RWPE2 (cell line): ENCODE results near the gene DPH6.

Experiments
- ATAC-seq: fragments of 200-7000 bp; cut with Tn5 transposase; 3 replicates; pipeline ENCODE4 v1.9.1; 2021; ENCODE audit warnings: low read depth
- DNase-seq: peaks from one replicate; pipeline ENCODE4 v3.0.0-alpha.2; 2020; ENCODE audit warnings: low spot score
- H3K27ac ChIP-seq: fragments of 450-650 bp; 2 replicates; pipeline ENCODE4 v1.5.1; 2017; ENCODE audit warnings: mild to moderate bottlenecking; ENCODE audit not compliant: poor library complexity, severe bottlenecking
- H3K27me3 ChIP-seq: fragments of 250-450 bp; sonication (Bioruptor Pico); 2 replicates; pipeline ENCODE4 v1.5.1; 2021; ENCODE audit warnings: mild to moderate bottlenecking, moderate library complexity; ENCODE audit not compliant: insufficient read depth, poor library complexity, severe bottlenecking
- H3K36me3 ChIP-seq: fragments of 250-450 bp; sonication (Bioruptor Pico); 2 replicates; pipeline ENCODE4 v1.5.1; 2020; ENCODE audit warnings: low read depth, mild to moderate bottlenecking, moderate library complexity
- H3K4me1 ChIP-seq: fragments of 250-450 bp; sonication (Bioruptor Pico); 2 replicates; pipeline ENCODE4 v1.5.1; 2021; ENCODE audit warnings: mild to moderate bottlenecking, moderate library complexity; ENCODE audit not compliant: insufficient read depth, poor library complexity, severe bottlenecking
- H3K4me3 ChIP-seq: fragments of 250-450 bp; sonication (Bioruptor Pico); 2 replicates; pipeline ENCODE4 v1.5.1; 2021; ENCODE audit warnings: mild to moderate bottlenecking, moderate library complexity; ENCODE audit not compliant: severe bottlenecking
- H3K9me3 ChIP-seq: fragments of 250-450 bp; sonication (Bioruptor Pico); 2 replicates; pipeline ENCODE4 v1.5.1; 2021; ENCODE audit warnings: mild to moderate bottlenecking, moderate library complexity; ENCODE audit not compliant: severe bottlenecking
- TF ChIP-seq, protein P1 (sequence below): fragments of 450-650 bp; IDR thresholded peaks from one replicate; pipeline ENCODE4 v1.5.1; 2017; ENCODE audit warnings: mild to moderate bottlenecking, moderate library complexity; ENCODE audit not compliant: poor library complexity, severe bottlenecking

The DPH6 gene

DNA sequence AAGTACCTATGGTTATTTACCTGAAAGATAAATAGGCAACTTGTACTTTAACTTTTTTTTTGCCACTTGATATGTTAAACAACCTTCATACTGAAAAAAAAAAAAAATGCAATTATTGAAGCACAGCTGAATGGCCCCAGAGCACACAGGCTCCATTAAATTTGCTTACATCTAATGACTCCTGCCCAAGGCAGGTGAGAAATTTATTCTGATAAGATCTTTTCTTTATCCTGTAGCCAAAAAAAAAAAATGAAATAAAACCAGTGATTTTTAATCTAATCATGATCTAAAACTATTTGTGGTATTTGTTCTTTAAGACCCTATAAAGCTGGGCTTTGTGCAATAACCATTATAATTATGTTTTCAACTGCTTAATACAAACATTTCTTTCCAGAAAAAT, 115.7 kb downstream of the DPH6 start:
- no peak for DNase-seq
- Histone ChIP-seq H3K9me3 (no peaks in the 10 kb centered on the region), H3K36me3 (no peaks in the 10 kb centered on the region), H3K27me3 (no peaks in the 10 kb centered on the region), H3K4me1 (peaks cover 8% of the 10 kb centered on the region), H3K27ac (no peak overlapping the region), H3K4me3 (no peak overlapping the region)
- ATAC-seq: no peak
- TF ChIP-seq, protein P1, sequence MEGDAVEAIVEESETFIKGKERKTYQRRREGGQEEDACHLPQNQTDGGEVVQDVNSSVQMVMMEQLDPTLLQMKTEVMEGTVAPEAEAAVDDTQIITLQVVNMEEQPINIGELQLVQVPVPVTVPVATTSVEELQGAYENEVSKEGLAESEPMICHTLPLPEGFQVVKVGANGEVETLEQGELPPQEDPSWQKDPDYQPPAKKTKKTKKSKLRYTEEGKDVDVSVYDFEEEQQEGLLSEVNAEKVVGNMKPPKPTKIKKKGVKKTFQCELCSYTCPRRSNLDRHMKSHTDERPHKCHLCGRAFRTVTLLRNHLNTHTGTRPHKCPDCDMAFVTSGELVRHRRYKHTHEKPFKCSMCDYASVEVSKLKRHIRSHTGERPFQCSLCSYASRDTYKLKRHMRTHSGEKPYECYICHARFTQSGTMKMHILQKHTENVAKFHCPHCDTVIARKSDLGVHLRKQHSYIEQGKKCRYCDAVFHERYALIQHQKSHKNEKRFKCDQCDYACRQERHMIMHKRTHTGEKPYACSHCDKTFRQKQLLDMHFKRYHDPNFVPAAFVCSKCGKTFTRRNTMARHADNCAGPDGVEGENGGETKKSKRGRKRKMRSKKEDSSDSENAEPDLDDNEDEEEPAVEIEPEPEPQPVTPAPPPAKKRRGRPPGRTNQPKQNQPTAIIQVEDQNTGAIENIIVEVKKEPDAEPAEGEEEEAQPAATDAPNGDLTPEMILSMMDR: no peak

DNA sequence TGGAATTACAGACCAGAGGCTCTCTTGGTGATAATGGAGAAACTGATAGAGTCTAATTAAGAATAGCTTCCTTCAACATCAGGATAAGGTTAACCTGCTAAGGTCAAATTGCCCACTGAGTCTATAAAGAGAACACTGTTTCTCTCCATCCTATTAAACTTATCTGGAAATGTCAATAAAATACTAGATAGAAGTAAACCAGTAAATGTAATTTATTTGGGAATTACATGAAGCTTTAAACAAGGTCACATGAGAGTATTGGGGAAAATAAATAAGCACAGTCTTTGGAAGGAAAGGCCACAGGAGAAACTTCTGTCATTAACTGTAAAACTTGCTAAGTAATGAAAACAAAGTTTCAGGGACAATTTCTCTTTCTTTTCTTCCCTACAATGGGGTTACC, 118.5 kb downstream of the DPH6 start:
- Histone ChIP-seq H3K9me3 (no peaks in the 10 kb centered on the region), H3K36me3 (no peaks in the 10 kb centered on the region), H3K4me1 (peaks cover 8% of the 10 kb centered on the region), H3K27me3 (no peaks in the 10 kb centered on the region), H3K27ac (peak overlapping the region; percentile 27), H3K4me3 (no peak overlapping the region)
- ATAC-seq: no peak; the same call in 2 of the 3 replicates
- TF ChIP-seq, protein P1: no peak
- DNase-seq: no peak

DNA sequence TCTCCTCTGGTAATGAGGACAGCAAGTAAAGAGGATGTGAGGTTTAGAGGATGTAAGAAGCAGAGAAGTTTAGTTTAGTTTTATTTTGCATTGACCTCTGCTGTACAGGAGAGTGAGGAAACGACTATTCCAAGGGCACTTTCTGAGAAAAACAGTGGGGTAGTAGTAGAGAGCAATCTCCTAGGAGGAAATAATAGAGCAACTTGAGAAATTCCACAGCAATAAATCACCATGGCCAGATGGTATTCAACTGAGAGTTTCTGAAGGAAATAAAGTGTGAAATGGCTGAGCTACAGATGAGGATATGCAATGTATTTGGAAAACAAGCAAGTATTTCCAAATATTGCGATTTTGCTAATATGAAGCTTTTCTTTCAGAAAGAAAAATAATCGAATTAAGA, 118.9 kb downstream of the DPH6 start:
- H3K27me3 ChIP-seq: no peaks in the 10 kb centered on the region
- TF ChIP-seq, protein P1: no peak
- ATAC-seq (peak; percentile 96), DNase-seq (no peak)
- H3K27ac ChIP-seq: peak overlapping the region; percentile 27
- no peaks in the 10 kb centered on the region for H3K36me3 ChIP-seq
- H3K4me1 ChIP-seq: peaks cover 8% of the 10 kb centered on the region
- H3K9me3 ChIP-seq: no peaks in the 10 kb centered on the region
- H3K4me3 ChIP-seq: no peak overlapping the region

DNA sequence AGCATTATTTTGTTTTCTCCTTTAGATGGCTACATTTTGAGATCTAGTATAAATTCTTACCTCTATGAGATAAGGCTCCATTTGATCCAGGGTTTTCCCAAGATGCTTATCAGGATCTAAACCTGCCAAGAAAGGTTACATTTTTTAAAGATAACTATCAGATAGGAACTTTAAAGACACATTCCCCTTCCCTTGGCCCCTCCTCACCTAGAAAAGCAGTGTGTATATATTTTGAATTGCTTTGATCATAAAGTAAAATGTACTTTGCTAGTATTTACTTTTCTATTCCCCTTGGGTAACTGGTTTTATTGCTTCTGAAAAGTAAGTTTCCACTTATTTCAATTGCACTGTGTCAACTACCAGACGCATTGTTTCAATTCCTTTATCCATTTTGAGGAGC, 135.2 kb downstream of the DPH6 start:
- TF ChIP-seq, protein P1: no peak
- Histone ChIP-seq H3K27me3 (no peaks in the 10 kb centered on the region), H3K4me3 (no peak overlapping the region)

DNA sequence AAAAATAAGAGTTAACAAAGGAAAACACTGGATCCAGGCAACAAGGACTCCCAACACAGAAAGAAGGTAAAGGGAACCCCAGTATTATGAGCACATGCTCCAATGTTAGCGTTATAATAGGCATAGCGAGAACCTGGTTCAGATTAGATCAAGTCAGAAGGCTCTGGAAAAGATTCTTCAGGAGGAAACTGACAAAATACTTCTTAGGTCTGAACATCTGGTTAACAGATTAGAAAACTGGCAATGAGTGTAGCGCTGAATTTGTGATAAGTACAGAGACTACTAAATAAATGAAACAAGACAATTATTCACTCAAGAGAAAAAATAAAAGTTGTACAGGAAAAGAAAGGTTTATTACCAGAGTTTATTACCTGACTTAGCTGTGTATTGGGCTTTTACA, 146.1 kb downstream of the DPH6 start:
- no peak for ATAC-seq
- no peaks in the 10 kb centered on the region for H3K36me3 ChIP-seq

More for the DNA sequence above, 135.2 kb downstream of the DPH6 start:
- DNase-seq (no peak), ATAC-seq (no peak)
- Histone ChIP-seq H3K4me1 (no peaks in the 10 kb centered on the region), H3K9me3 (no peaks in the 10 kb centered on the region), H3K27ac (no peak overlapping the region), H3K36me3 (no peaks in the 10 kb centered on the region)

More for the DNA sequence above, 146.1 kb downstream of the DPH6 start:
- no peaks in the 10 kb centered on the region for H3K9me3 ChIP-seq
- TF ChIP-seq, protein P1: no peak
- H3K4me3 ChIP-seq: no peak overlapping the region
- DNase-seq: no peak
- no peaks in the 10 kb centered on the region for H3K4me1 ChIP-seq
- H3K27ac ChIP-seq: no peak overlapping the region
- H3K27me3 ChIP-seq: no peaks in the 10 kb centered on the region
